HG03045 (cell line): Measurements from ENCODE around the gene ARHGDIB.

Experiments used
- ATAC-seq: cut with Tn5 transposase; IDR thresholded peaks from one replicate; pipeline ENCODE4 v1.9.1; 2021; ENCODE audit warnings: mild to moderate bottlenecking, moderate library complexity; ENCODE audit not compliant: unreplicated experiment

Gene ARHGDIB

GRCh38 chr12:14934511-14934910 lies 26.9 kb downstream of the ARHGDIB start:
- ATAC-seq, result no peak

GRCh38 chr12:14931791-14932560 lies 29.4 kb downstream of the ARHGDIB start:
- ATAC-seq, result no peak

DNA sequence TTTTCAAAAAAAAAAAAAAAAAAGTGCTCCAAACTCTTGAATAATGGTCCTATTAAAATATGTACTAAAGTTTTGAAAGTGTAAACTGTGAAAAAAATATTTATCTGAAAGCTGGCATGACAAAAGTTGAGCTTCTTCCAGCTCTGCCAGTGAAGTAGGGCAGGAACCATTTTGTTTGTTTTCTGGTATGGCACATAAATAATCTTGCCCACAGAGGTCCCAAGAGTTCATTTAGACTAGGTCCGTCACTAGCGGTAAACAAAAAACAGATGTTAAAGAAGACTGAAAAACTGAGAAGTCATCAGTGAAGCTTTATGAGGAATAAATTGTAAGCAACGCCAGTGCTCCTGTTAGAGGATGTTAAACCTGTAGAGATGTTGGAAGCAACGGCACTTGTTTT lies 30.0 kb downstream of the ARHGDIB start:
- ATAC-seq, result no peak

GRCh38 chr12:14930299-14930698 lies 31.1 kb downstream of the ARHGDIB start:
- no peak for ATAC-seq

DNA sequence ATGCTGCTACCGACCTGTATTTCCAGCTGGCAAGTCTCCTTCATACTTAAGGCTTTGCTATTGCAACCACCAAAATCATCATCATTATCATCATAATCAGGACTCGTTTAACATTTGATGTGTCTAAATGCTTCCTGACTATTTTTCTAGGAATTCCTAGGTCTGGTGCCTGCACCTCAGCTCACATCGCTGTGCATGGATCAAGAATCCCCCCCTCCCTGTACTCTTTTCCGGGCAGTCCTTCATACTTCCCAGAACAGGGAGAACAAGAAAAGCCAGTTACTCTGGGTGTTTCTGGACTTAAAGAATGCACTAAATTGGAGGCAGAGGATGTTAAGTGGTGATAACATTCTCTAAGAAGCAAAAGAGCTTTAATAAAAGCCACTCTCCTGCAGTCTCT lies 32.5 kb downstream of the ARHGDIB start:
- no peak for ATAC-seq

GRCh38 chr12:14927267-14927666 lies 34.1 kb downstream of the ARHGDIB start:
- ATAC-seq, result no peak

DNA sequence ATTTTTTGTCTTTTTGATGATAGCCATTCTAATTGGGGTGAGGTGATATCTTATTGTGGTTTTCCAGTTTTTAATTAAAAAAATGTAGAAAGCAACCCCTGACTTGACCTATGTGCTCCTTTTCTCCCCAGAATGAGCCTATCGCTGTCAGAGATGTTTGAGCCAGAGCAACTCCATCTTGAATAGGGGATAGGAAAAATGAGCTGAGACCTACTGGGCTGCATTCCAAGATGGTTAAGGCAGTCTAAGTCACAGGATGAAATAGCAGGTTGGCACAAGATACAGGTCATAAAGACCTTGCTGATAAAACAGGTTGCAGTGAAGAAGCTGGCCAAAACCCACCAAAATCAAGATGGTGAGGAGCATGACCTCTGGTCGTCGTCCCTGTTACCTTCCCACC lies 36.9 kb downstream of the ARHGDIB start:
- ATAC-seq, result no peak

DNA sequence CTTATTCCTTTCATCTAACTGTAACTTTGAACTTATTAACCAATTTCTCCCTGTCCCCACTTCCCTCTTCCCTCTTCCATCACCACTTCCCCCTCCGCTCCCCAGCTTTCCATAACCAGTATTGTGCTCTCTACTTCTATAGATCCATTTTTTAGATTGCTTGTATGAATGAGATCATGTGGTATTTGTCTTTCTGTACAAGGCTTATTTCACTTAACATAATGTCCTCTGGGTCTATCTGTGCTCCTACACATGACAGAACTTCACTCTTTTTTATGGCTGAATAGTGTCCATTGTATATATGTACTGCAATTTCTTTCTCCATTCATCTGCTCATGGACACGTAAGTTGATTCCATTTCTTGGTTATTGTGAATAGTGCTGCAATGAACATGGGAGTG lies 37.5 kb downstream of the ARHGDIB start:
- no peak for ATAC-seq

GRCh38 chr12:14921218-14921617 lies 40.2 kb downstream of the ARHGDIB start:
- ATAC-seq, result no peak

GRCh38 chr12:14920475-14921126 lies 40.8 kb downstream of the ARHGDIB start:
- ATAC-seq, result no peak

GRCh38 chr12:14919455-14919854 lies 41.9 kb downstream of the ARHGDIB start:
- ATAC-seq, result no peak

- ATAC-seq, result no peak
Measured at GRCh38 chr12:14915736-14916135, 45.7 kb downstream of the ARHGDIB start.

DNA sequence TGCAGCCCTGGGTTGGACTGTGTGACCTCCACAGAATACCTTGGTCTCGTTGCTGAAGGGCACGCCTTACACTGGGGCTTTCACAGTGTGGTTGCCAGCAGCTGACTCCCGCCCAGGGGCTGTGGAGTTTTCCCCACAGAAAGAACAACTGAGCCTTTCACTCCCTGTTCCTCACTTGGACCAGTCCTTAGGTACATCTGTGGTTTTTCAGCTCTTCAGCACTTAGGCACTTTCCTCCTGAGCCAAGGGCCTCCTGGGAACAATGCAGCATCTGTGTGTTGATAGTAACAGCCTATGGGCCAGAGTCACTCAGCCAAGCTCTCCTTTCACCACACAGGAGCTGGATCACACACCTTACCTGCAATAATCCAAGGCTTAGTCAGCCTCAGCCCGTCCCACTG lies 48.0 kb downstream of the ARHGDIB start:
- ATAC-seq, result no peak

DNA sequence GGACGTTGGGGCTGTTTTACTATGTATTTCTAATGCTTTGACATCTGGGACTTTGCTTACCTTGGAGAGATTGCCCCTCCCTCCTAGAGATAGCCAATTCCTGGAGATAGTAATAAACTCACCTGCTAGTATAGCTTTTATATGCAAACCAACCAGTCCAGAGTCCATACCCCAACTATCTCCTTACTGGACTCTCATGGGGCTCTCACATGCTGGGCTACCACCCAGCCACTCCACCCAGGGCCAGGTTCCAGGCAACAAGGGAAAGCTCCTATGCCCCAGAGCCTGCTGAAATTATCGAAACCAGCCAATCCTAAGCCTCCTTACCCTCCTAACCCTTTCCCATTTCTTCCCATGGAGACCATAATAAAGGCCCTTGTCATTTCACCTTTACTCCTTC lies 50.3 kb downstream of the ARHGDIB start:
- no peak for ATAC-seq

DNA sequence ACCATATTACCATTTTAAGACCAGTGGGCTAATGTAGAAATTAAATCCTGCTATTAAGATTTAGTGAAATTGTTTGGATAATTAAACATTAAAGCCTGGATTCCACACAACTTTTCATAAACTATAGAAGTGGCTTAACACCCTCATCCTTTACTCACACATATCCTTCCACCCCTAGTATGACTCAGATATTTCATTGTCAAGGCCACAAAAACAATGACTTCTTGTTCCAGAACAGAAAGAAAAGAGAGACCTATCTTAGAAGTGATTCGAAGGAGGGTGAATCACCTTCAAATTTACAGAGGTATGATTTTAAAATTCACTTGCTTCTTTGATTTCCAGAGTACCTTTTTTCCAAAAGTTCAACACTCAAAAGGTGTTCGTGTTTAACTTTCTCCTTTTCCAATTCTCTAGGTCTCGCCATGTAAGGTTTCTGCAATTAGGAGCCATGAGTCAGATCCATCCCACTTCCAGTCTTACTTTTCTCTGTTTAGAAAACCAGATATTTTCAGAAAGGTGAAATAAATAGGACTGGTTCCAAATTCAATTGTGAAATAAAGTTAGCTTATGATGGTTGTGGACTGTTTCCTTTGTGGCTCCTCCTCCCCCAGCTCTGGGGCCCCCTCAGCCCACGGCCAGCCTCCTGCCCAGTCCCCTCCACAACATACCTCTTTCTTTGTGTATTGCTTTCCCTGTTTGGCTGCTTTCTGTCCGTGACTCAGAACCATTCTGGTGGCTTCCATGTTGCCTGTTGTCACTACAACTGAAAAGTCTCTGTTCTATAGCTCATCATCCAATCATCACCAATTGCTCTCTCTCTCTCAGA lies 51.1 kb downstream of the ARHGDIB start:
- no peak for ATAC-seq

DNA sequence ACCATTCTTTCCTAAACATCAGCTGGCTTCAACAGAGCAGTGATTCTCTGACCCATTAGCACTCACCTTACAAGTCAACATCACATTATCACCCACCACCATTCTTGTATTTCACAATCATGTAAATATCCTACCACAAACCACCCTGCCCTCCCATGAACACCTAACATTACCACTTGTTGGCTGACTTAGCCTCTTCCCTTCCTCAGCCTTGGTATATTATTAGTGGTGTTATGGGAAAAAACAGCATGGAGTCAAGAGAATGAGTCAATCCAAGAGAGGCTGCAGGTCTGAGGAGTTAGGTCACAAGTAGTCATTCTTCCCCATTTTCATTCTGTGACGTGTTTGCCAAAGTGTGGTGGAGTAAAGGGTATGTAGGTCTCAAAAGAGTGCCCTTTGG lies 53.4 kb downstream of the ARHGDIB start:
- no peak for ATAC-seq

GRCh38 chr12:14906114-14906513 lies 55.3 kb downstream of the ARHGDIB start:
- ATAC-seq, result no peak

DNA sequence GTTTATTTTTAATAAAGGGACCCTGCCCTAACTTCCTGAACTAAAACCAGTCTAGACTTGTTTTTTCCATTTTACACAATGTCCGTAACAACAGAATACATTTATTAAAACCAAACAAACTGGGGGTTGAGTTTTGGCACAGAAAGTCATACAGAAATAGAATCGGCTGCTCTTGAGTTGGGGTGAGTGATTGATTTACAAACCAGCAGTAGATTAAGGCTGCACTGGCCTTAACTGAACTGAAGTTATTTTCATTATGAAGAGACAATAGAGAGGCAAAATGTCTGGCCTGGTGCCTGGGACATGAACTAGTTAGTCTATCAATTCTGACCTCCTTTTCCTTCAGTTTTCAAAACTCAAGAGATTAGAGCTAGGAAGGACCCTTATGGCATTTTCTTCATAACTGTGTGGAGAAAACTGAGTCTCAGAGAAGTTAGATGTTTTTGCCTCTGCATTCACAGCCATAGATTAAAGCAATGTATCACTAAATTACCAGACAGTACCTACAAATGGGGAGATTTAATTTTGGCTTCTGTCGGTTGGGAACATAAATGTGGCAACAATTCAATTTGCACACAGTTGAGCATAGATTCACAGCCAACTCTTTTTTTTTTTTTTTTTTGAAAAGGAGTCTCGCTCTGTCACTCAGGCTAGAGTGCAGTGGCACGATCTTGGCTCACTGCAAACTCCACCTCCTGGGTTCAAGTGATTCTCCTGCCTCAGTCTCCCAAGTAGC lies 56.0 kb downstream of the ARHGDIB start:
- no peak for ATAC-seq

GRCh38 chr12:14904854-14905253 lies 56.5 kb downstream of the ARHGDIB start:
- ATAC-seq, result no peak

- ATAC-seq, result no peak
Measured at GRCh38 chr12:14903386-14904098, 57.9 kb downstream of the ARHGDIB start.
